ENCODE results near the gene MISP.

GRCh38 chr19:811506-812048, 60.7 kb downstream of the MISP start:
- no peak for TF ChIP-seq BACH2 (CRISPR knock-in tag; IDR thresholded peaks at IDR 0.05; ENCODE audit: borderline replicate concordance)
- no peak for TF ChIP-seq GLIS3 (CRISPR knock-in tag; IDR thresholded peaks at IDR 0.05)
- no peak for TF ChIP-seq CSRNP3 (CRISPR knock-in tag; IDR thresholded peaks at IDR 0.05)
